SU-DHL-6 (cell line): ENCODE results near the gene NINL.
"Not testable (repeated sequence)": the region's sequence is repeated elsewhere in the genome, so short reads cannot be mapped to it uniquely, and the experiment has no call there.

Experiments
- H2AFZ ChIP-seq: fragments of 200-600 bp; sonication (generic); 2 replicates; pipeline ENCODE4 v1.6.1; 2014; ENCODE audit warnings: low read depth, mild to moderate bottlenecking, moderate library complexity, mixed read lengths, antibody characterized with exemption, low read length; ENCODE audit not compliant: severe bottlenecking
- H3F3A ChIP-seq: fragments of 200-600 bp; shearing (Covaris generic); 2 replicates; pipeline ENCODE4 v1.6.0; 2016; ENCODE audit warnings: antibody characterized with exemption, mild to moderate bottlenecking; ENCODE audit not compliant: insufficient read depth
- H3K27ac ChIP-seq: fragments of 200-600 bp; sonication (generic); 2 replicates; pipeline ENCODE4 v1.5.1; 2016; ENCODE audit warnings: low read depth, mild to moderate bottlenecking, low read length, moderate library complexity, mixed read lengths
- H3K27me3 ChIP-seq: fragments of 200-600 bp; sonication (generic), shearing (Covaris generic); 2 replicates; pipeline ENCODE4 v1.6.0; 2014; ENCODE audit warnings: mild to moderate bottlenecking, low read length
- H3K36me3 ChIP-seq: fragments of 200-600 bp; sonication (generic); 2 replicates; pipeline ENCODE4 v1.6.1; 2014; ENCODE audit warnings: mild to moderate bottlenecking, low read length, mixed read lengths
- H3K4me2 ChIP-seq: fragments of 300-600, 200-600 bp; shearing (Covaris generic), sonication (generic); 2 replicates; pipeline ENCODE4 v1.6.0; 2014; ENCODE audit warnings: low read length, low read depth, mild to moderate bottlenecking; ENCODE audit not compliant: poor library complexity, severe bottlenecking
- H3K4me3 ChIP-seq: fragments of 200-600 bp; sonication (generic); 2 replicates; pipeline ENCODE4 v1.5.1; 2014; ENCODE audit warnings: antibody characterized with exemption, low read length, mild to moderate bottlenecking, mixed read lengths; ENCODE audit not compliant: insufficient read depth, poor library complexity, severe bottlenecking
- H3K79me2 ChIP-seq: fragments of 200-600 bp; sonication (generic); 2 replicates; pipeline ENCODE4 v1.6.1; 2014; ENCODE audit warnings: mild to moderate bottlenecking, low read length, moderate library complexity; ENCODE audit not compliant: insufficient read depth
- H3K9ac ChIP-seq: fragments of 200-600 bp; sonication (generic); 2 replicates; pipeline ENCODE4 v1.7.0; 2014; ENCODE audit warnings: mild to moderate bottlenecking, low read length
- H3K9me2 ChIP-seq: fragments of 200-600 bp; sonication (generic); replicated peaks from 2 replicates; pipeline ENCODE4 v1.6.1; 2014; ENCODE audit warnings: low read length; ENCODE audit not compliant: insufficient read depth
- H3K9me3 ChIP-seq: fragments of 200-600 bp; sonication (generic); 2 replicates; pipeline ENCODE4 v1.6.1; 2014; ENCODE audit warnings: low read length, mixed read lengths; ENCODE audit not compliant: insufficient read depth
- H4K20me1 ChIP-seq: fragments of 200-600 bp; sonication (generic); 2 replicates; pipeline ENCODE4 v1.6.1; 2014; ENCODE audit warnings: low read depth, mild to moderate bottlenecking, antibody characterized with exemption, low read length, moderate library complexity, mixed read lengths
- CTCF ChIP-seq: fragments of 200-600 bp; sonication (generic); IDR thresholded peaks from one replicate; pipeline ENCODE4 v1.5.1; 2017; ENCODE audit warnings: antibody characterized with exemption, mild to moderate bottlenecking, low read length, moderate library complexity; ENCODE audit not compliant: insufficient read depth, poor library complexity, severe bottlenecking
- EZH2phosphoT487 ChIP-seq: fragments of 200-600 bp; sonication (generic), shearing (Covaris generic); conservative IDR thresholded peaks from 2 replicates; pipeline ENCODE4 v1.6.1; 2018; ENCODE audit warnings: mild to moderate bottlenecking, antibody characterized with exemption, low read length, moderate library complexity, mixed read lengths

NINL gene

DNA sequence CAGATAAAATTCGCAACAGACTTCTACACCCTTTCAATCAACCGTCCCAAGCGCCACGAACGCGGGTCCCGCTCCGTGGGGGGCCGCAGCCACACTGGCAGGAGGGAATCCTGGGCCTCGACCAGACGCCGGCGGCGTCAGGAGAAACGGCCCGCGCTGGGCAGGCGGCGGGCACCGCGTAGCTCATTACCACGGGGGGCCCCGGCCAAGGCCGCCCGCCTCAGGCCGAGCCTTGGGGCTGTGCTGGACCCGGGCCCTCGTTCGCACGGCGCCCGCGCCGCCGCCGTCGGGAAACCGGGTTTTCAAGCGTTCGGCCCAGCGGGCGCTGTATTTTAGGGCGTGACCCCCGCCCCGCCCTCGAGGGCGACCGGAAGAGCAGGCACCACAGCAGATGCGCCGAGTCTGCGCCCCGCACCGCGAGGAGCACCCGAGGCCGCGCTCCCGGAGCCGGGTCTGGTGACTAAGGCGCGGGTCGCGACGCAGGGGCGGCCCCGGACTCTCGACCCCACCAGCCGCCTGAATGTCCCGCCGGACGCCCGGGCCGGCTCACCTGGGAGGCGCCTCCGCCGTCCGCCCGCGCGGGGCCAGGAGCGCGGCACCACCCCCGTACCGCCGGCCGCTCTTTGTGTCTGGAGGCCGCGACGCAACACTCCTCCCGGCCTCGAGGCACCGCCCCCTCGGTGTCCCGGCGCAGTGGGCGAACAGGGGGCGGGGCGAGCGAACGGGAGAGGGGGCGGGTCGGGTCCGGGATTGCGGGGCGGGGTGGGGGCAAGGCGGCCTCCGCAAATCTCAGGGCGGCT lies at the start of gene NINL:
NINL (minus strand) TSS at position 627 of the 800 bp plus-strand sequence. CDS start 58,944 bp downstream, outside the sequence.
- H3K27me3 ChIP-seq: no peaks in the 10 kb centered on the region
- no peak within 1 kb of the TSS for H3K27ac ChIP-seq
- no peak within 1 kb of the TSS for H2AFZ ChIP-seq

DNA sequence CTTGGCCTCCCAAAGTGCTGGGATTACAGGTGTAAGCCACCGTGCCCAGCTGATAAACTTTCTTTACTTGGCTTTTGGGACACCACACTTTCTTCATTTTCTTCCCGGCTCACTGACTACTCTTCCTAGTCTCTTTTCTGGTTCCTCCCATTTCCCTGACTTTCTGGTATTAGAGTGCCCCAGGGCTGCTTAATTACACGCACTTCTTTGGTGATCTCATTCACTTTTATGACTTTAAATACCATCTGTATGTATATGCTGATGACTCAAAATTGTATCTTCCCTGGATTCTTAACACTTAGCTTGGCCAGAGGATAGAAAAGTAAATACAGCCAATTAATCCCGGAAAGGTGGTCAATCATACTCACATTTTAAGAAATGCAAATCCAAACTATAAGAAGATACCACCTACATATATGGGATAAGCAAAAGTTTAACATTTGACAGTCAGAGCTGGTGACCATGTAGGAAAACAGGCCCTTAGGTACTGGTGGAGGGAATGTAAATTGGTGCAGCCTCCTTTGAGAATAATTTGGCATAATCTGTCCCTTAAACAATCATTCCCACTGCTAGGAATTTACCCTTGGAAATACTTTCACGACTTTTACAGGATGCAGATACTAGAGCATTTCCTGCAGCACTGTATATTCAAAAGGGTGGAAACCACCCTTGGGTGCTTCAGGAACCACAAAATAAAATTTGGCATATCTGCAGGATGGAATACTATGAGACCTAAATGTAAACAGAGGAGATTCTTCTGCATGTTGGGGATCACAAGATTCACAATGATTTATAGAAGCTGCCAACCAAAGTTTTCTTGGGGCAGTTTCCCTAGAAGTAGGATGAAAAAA lies 47.8 kb upstream of the NINL start:
- no peaks in the 10 kb centered on the region for H3K9me2 ChIP-seq
- H3K4me2 ChIP-seq: no peak overlapping the region
- no peak overlapping the region for H3K4me3 ChIP-seq
- peaks cover 5% of the 10 kb centered on the region for H3K79me2 ChIP-seq
- TF ChIP-seq EZH2phosphoT487: no peak
- no peak for TF ChIP-seq CTCF
- no peak overlapping the region for H3K9ac ChIP-seq
- H4K20me1 ChIP-seq: no peaks in the 10 kb centered on the region
- no peaks in the 10 kb centered on the region for H3K27me3 ChIP-seq
- H3K9me3 ChIP-seq: peaks cover 19% of the 10 kb centered on the region; the same call in 1 of the 2 replicates
- H2AFZ ChIP-seq: no peak overlapping the region
- no peaks in the 10 kb centered on the region for H3F3A ChIP-seq
- peaks cover 37% of the 10 kb centered on the region for H3K36me3 ChIP-seq
- H3K27ac ChIP-seq: no peak overlapping the region

More for the DNA sequence above, at the start of gene NINL:
- Histone ChIP-seq H3F3A (no peaks in the 10 kb centered on the region), H3K9me2 (no peaks in the 10 kb centered on the region), H4K20me1 (no peaks in the 10 kb centered on the region), H3K79me2 (no peaks in the 10 kb centered on the region), H3K9ac (no peak within 1 kb of the TSS), H3K4me2 (no peak within 1 kb of the TSS), H3K9me3 (no peaks in the 10 kb centered on the region), H3K4me3 (no peak within 1 kb of the TSS), H3K36me3 (no peaks in the 10 kb centered on the region)
- TF ChIP-seq EZH2phosphoT487 (no peak), CTCF (no peak)

DNA sequence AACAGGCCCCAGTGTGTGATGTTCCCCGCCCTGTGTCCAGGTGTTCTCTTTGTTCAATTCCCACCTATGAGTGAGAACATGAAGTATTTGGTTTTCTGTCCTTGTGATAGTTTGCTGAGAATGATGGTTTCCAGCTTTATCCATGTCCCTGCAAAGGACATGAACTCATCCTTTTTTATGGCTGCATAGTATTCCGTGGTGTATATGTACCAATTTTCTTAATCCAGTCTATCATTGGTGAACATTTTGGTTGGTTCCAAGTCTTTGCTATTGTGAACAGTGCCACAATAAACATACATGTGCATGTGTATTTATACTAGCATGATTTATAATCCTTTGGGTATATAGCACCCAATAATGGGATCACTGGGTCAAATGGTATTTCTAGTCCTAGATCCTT lies 45.3 kb upstream of the NINL start:
- H3K9me3 ChIP-seq, H2AFZ ChIP-seq, H4K20me1 ChIP-seq, H3K27me3 ChIP-seq, H3K9me2 ChIP-seq, H3K4me2 ChIP-seq, H3F3A ChIP-seq, H3K27ac ChIP-seq, H3K4me3 ChIP-seq, H3K79me2 ChIP-seq, H3K9ac ChIP-seq: not testable (repeated sequence)
- peaks cover 12% of the 10 kb centered on the region for H3K36me3 ChIP-seq
